ENCODE data around the gene PTPRCAP.

- no peak for TF ChIP-seq CTCF (IDR thresholded peaks at IDR 0.05)
- no peak for TF ChIP-seq POLR2A (IDR thresholded peaks at IDR 0.05)
Observed at GRCh38 chr11:67413266-67413849, 24.1 kb downstream of the PTPRCAP start.
